Endothelial cell of umbilical vein (primary cell): Measurements from ENCODE around the gene MED6.

ENCODE experiments used
- EZH2 ChIP-seq: IDR thresholded peaks from 2 replicates; pipeline ENCODE4 v1.6.1; 2012; ENCODE audit warnings: borderline replicate concordance, low read depth, mild to moderate bottlenecking, moderate library complexity, low read length, inconsistent platforms; ENCODE audit not compliant: severe bottlenecking
- MYC ChIP-seq: IDR thresholded peaks from one replicate; pipeline ENCODE4 v1.6.1; 2011; ENCODE audit warnings: mild to moderate bottlenecking, low read depth, low read length
- POLR2A ChIP-seq: IDR thresholded peaks from 2 replicates; pipeline ENCODE4 v1.6.1; 2012; ENCODE audit warnings: low read depth, mild to moderate bottlenecking, control low read depth, low read length
- POLR2AphosphoS5 ChIP-seq: IDR thresholded peaks from 2 replicates; pipeline ENCODE4 v1.6.1; 2012; ENCODE audit warnings: low read depth, mild to moderate bottlenecking, control low read depth, low read length, moderate library complexity; ENCODE audit not compliant: insufficient read depth
- TF ChIP-seq, protein P1 (sequence below), 2 donors: IDR thresholded peaks; 1 replicate in 1 of 2; 2 replicates in 1 of 2; pipeline ENCODE4 v1.5.1; 2011; ENCODE audit warnings: low read length in 2 of 2, mild to moderate bottlenecking in 2 of 2, moderate library complexity in 2 of 2, control low read depth in 1 of 2, inconsistent platforms in 1 of 2, low read depth in 1 of 2; ENCODE audit not compliant: insufficient read depth in 1 of 2; ENCODE audit errors: extremely low read depth in 1 of 2

DNA sequence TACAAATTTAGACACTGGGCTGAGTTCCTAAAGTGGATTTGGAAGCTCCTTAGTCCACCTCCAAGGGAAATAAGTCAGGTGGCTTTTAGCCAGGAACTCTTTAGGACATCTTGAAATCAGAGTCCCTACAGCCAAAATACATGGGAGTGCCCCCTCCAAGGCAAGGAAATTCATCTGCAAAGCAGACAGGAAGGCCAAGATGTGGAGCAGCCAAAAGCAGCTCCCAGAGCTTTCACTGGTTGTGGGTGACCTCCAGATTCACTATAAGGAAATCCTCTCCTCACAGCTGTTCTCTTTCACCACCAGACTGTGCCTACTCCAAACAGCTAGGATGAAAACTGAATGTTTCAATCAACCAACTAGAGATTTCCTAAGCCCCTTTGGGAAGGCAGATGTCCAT is 47.9 kb upstream of the MED6 start:
- TF ChIP-seq, protein P1, sequence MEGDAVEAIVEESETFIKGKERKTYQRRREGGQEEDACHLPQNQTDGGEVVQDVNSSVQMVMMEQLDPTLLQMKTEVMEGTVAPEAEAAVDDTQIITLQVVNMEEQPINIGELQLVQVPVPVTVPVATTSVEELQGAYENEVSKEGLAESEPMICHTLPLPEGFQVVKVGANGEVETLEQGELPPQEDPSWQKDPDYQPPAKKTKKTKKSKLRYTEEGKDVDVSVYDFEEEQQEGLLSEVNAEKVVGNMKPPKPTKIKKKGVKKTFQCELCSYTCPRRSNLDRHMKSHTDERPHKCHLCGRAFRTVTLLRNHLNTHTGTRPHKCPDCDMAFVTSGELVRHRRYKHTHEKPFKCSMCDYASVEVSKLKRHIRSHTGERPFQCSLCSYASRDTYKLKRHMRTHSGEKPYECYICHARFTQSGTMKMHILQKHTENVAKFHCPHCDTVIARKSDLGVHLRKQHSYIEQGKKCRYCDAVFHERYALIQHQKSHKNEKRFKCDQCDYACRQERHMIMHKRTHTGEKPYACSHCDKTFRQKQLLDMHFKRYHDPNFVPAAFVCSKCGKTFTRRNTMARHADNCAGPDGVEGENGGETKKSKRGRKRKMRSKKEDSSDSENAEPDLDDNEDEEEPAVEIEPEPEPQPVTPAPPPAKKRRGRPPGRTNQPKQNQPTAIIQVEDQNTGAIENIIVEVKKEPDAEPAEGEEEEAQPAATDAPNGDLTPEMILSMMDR (IDR thresholded peaks at IDR 0.05; ENCODE audit: extremely low read depth in 1 of 2, insufficient read depth in 1 of 2, low read depth in 1 of 2, low read length in 2 of 2) = no peak
- no peak for TF ChIP-seq POLR2A
- no peak for TF ChIP-seq EZH2
- no peak for TF ChIP-seq MYC
- TF ChIP-seq POLR2AphosphoS5 = no peak
